ENCODE measurements around the gene PAH. TPM values are rescaled to one million over a fixed set of nuclear protein-coding genes. Genes with fewer than 3 reads are reported as not detected.

Gene PAH
- total and polyA plus RNA-seq, 2 donors (not counting 3 experiments of a cell fraction or from before 2014, with no cell fraction given), result not detected

- no peaks in the 10 kb centered on the region for H3K9me1 ChIP-seq (replicated peaks; ENCODE audit: control insufficient read depth, extremely low read depth, insufficient read depth, low read length)
- H3K27me3 ChIP-seq (ENCODE audit: control insufficient read depth in 2 of 2, insufficient read depth in 2 of 2, low read length in 2 of 2), result no peaks in the 10 kb centered on the region
- no TSS peak for BruUV-seq (replicated peaks)
- ChIA-PET POLR2A (no interaction called here), CTCF (no interaction called here)
- no peak overlapping the region for H3K9ac ChIP-seq (replicated peaks; ENCODE audit: extremely low read depth, insufficient read depth, low read length)
- FAIRE-seq (no peak), DNase-seq (ENCODE audit: low read depth, low spot score) (no peak)
- TF ChIP-seq GATA2 (IDR thresholded peaks at IDR 0.05; ENCODE audit: insufficient read depth, insufficient read length, low read depth, low read length) (no peak), CTCF (IDR thresholded peaks at IDR 0.05; ENCODE audit: extremely low read depth in 1 of 2, insufficient read depth in 1 of 2, low read depth in 1 of 2, low read length in 2 of 2) (no peak), JUN (IDR thresholded peaks at IDR 0.05; ENCODE audit: borderline replicate concordance, insufficient read depth, insufficient read length, low read depth) (no peak), FOS (IDR thresholded peaks at IDR 0.05; ENCODE audit: borderline replicate concordance, insufficient read depth, low read length) (no peak), POLR2A (IDR thresholded peaks at IDR 0.05; ENCODE audit: low read depth, low read length) (no peak), MYC (IDR thresholded peaks at IDR 0.05; ENCODE audit: low read depth, low read length) (no peak), EZH2 (IDR thresholded peaks at IDR 0.05; ENCODE audit: borderline replicate concordance, low read depth, low read length, severe bottlenecking) (no peak), MAX (IDR thresholded peaks at IDR 0.05; ENCODE audit: insufficient read depth, insufficient read length) (no peak), POLR2AphosphoS5 (IDR thresholded peaks at IDR 0.05; ENCODE audit: insufficient read depth, low read depth, low read length) (no peak)
- dilution Hi-C loops (cut with MboI; ENCODE audit: extremely low pct_ligation_motif_present, low sequenced_read_pairs), result no loop called here
- H4K20me1 ChIP-seq (replicated peaks; ENCODE audit: control insufficient read depth, extremely low read depth, insufficient read depth, low read length), result no peaks in the 10 kb centered on the region
- H3K4me1 ChIP-seq (ENCODE audit: control insufficient read depth, extremely low read depth, insufficient read depth, low read length), result no peaks in the 10 kb centered on the region
- no peak overlapping the region for H3K27ac ChIP-seq (ENCODE audit: insufficient read depth, low read depth, low read length)
- no peak overlapping the region for H3K4me3 ChIP-seq (replicated peaks in 1 of 3; ENCODE audit: insufficient read depth in 1 of 3, low read depth in 1 of 3, low read length in 3 of 3)
- intact Hi-C loops (cut with micrococcal nuclease), result no loop called here
- no peaks in the 10 kb centered on the region for H3K36me3 ChIP-seq (ENCODE audit: control insufficient read depth in 2 of 2, extremely low read depth in 1 of 2, insufficient read depth in 2 of 2, low read length in 2 of 2)
- no peaks in the 10 kb centered on the region for H3K9me3 ChIP-seq (replicated peaks; ENCODE audit: control insufficient read depth, insufficient read depth, low read length)
- H2AFZ ChIP-seq (ENCODE audit: low read depth, low read length), result no peak overlapping the region
- no peak overlapping the region for H3K4me2 ChIP-seq (ENCODE audit: insufficient read depth, low read length)
- H3K79me2 ChIP-seq (ENCODE audit: control insufficient read depth, insufficient read depth, low read length), result no peaks in the 10 kb centered on the region
These were observed 11.8 kb downstream of the PAH start for GRCh38 chr12:102905229-102905628.

Measured in endothelial cell of umbilical vein (primary cell).